ENCODE data around the gene IGLL5.
"Not testable (repeated sequence)": the region's sequence is repeated elsewhere in the genome, so short reads cannot be mapped to it uniquely, and the experiment has no call there.

The IGLL5 gene

GRCh38 chr22:22918297-22918965, 30.8 kb downstream of the IGLL5 start:
- H3K4me3 ChIP-seq (ENCODE audit: low read depth, low read length): no peak overlapping the region
- no peak for TF ChIP-seq CTCF (IDR thresholded peaks at IDR 0.05; ENCODE audit: borderline replicate concordance, insufficient read depth, low read depth, low read length)

GRCh38 chr22:22919041-22919440, 31.4 kb downstream of the IGLL5 start:
- TF ChIP-seq CTCF (IDR thresholded peaks at IDR 0.05; ENCODE audit: borderline replicate concordance, insufficient read depth, low read depth, low read length): no peak
- no peak overlapping the region for H3K4me3 ChIP-seq (ENCODE audit: low read depth, low read length)

- TF ChIP-seq CTCF (IDR thresholded peaks at IDR 0.05; ENCODE audit: borderline replicate concordance, insufficient read depth, low read depth, low read length): no peak
- H3K4me3 ChIP-seq (ENCODE audit: low read depth, low read length): no peak overlapping the region
These were observed 32.6 kb downstream of the IGLL5 start for GRCh38 chr22:22920104-22920654.

- TF ChIP-seq CTCF (IDR thresholded peaks at IDR 0.05; ENCODE audit: borderline replicate concordance, insufficient read depth, low read depth, low read length): no peak
- H3K4me3 ChIP-seq (ENCODE audit: low read depth, low read length): no peak overlapping the region
These were observed 33.4 kb downstream of the IGLL5 start for GRCh38 chr22:22920910-22921550.

- H3K4me3 ChIP-seq (ENCODE audit: low read depth, low read length): no peak overlapping the region
- no peak for TF ChIP-seq CTCF (IDR thresholded peaks at IDR 0.05; ENCODE audit: borderline replicate concordance, insufficient read depth, low read depth, low read length)
These were observed 34.0 kb downstream of the IGLL5 start for GRCh38 chr22:22921575-22921974.

GRCh38 chr22:22922092-22922953, 34.7 kb downstream of the IGLL5 start:
- not testable (repeated sequence) for H3K4me3 ChIP-seq (ENCODE audit: low read depth, low read length)

GRCh38 chr22:22922954-22923319, 35.3 kb downstream of the IGLL5 start:
- H3K4me3 ChIP-seq (ENCODE audit: low read depth, low read length): no peak overlapping the region
- TF ChIP-seq CTCF (IDR thresholded peaks at IDR 0.05; ENCODE audit: borderline replicate concordance, insufficient read depth, low read depth, low read length): no peak

All from GM12875 (cell line).